K562 (cell line): ENCODE data around the gene NUAK2. TPM values are rescaled to one million over a fixed set of nuclear protein-coding genes. Genes with fewer than 3 reads are reported as not detected.
A peak's percentile ranks its signal among the peaks of the same experiment; 100 is the strongest.

Source experiments
- ARID1B ChIP-seq: fragments of 450-650 bp; IDR thresholded peaks from 2 replicates; pipeline ENCODE4 v1.6.1; 2016; ENCODE audit warnings: antibody characterized with exemption, mild to moderate bottlenecking, inconsistent platforms
- ATF1 ChIP-seq, 2 experiments: fragments of 450-650 bp in 1 of 2; IDR thresholded peaks; 2 replicates each; pipeline ENCODE4 v1.6.1; 2016; ENCODE audit warnings: missing compliant biosample characterization in 1 of 2, missing genetic modification characterization in 1 of 2
- BACH1 ChIP-seq: fragments of 200-800 bp; sonication (Bioruptor generic); IDR thresholded peaks from 2 replicates; pipeline ENCODE4 v1.6.1; 2016; ENCODE audit warnings: missing genetic modification characterization, missing compliant biosample characterization
- BHLHE40 ChIP-seq: IDR thresholded peaks from 2 replicates; pipeline ENCODE4 v1.6.1; 2011; ENCODE audit warnings: low read length, improper control_type of control experiment
- CEBPB ChIP-seq: fragments of 450-650 bp; IDR thresholded peaks from 2 replicates; pipeline ENCODE4 v1.6.1; 2016; ENCODE audit warnings: missing genetic modification characterization, missing compliant biosample characterization
- FOXJ2 ChIP-seq: fragments of 200-800 bp; sonication (Bioruptor generic); IDR thresholded peaks from 2 replicates; pipeline ENCODE4 v1.6.1; 2016; ENCODE audit warnings: missing genetic modification characterization, missing compliant biosample characterization
- HNRNPK ChIP-seq: fragments of 200-400 bp; formaldehyde crosslinking; IDR thresholded peaks from one replicate; pipeline ENCODE4 v1.6.1; 2018; ENCODE audit warnings: mild to moderate bottlenecking, low read depth, low read length; ENCODE audit not compliant: poor library complexity, severe bottlenecking
- MAFK ChIP-seq: IDR thresholded peaks from 2 replicates; pipeline ENCODE4 v1.6.1; 2011; ENCODE audit warnings: low read length, improper control_type of control experiment
- MTA1 ChIP-seq: fragments of 450-650 bp; IDR thresholded peaks from 2 replicates; pipeline ENCODE4 v1.6.1; 2017; ENCODE audit warnings: borderline replicate concordance
- MXI1 ChIP-seq: IDR thresholded peaks from 2 replicates; pipeline ENCODE4 v1.6.1; 2011; ENCODE audit warnings: low read depth, mild to moderate bottlenecking, improper control_type of control experiment, low read length
- MYNN ChIP-seq, 2 experiments: sonication (generic); formaldehyde crosslinking in 1 of 2; IDR thresholded peaks; 2 replicates each; pipeline versions ENCODE4 v1.5.0 to v1.6.1; 2016 to 2020; ENCODE audit warnings: antibody characterized with exemption in 1 of 2, missing genetic modification reagents in 1 of 2
- NFXL1 ChIP-seq: fragments of 450-650 bp; formaldehyde crosslinking; IDR thresholded peaks from 2 replicates; pipeline ENCODE4 v1.4.0; 2021; ENCODE audit warnings: mild to moderate bottlenecking
- PYGO2 ChIP-seq: fragments of 450-650 bp; IDR thresholded peaks from 2 replicates; pipeline ENCODE4 v1.6.1; 2016; ENCODE audit warnings: mild to moderate bottlenecking, missing genetic modification characterization, moderate library complexity, missing compliant biosample characterization
- STAT5A ChIP-seq: IDR thresholded peaks from 2 replicates; pipeline ENCODE4 v1.6.1; 2012; ENCODE audit warnings: low read length, inconsistent platforms, borderline replicate concordance
- TRIM28 ChIP-seq: fragments of 450-650 bp; IDR thresholded peaks from 2 replicates; pipeline ENCODE4 v1.6.1; 2017
- ZNF3 ChIP-seq: fragments of 250-450 bp; sonication (Bioruptor Pico); IDR thresholded peaks from 2 replicates; pipeline ENCODE4 v1.5.0; 2021; ENCODE audit warnings: mild to moderate bottlenecking, moderate library complexity
- ZNF79 ChIP-seq: fragments of 250-450 bp; sonication (Bioruptor Pico); IDR thresholded peaks from 2 replicates; pipeline ENCODE4 v1.4.0; 2020; ENCODE audit warnings: low read depth, mild to moderate bottlenecking, moderate library complexity
- ZNF830 ChIP-seq: fragments of 250-450 bp; sonication (Bioruptor Pico); IDR thresholded peaks from 2 replicates; pipeline ENCODE4 v1.5.0; 2021; ENCODE audit warnings: mild to moderate bottlenecking
- polyA plus RNA-seq, 8 experiments: library from polyadenylated mRNA; depleted of rRNA in 4 of 8; stranded (reverse) in 5 of 8; unstranded in 3 of 8; fragments of >200 nt; fragmentation: Nextera tagmentation in 2 of 8; fragmentation: Illumina TruSeq in 1 of 8; extraction: Ambion mirVana in 2 of 8; extraction: Trizol in 1 of 8; gene quantifications; 2 replicates each; pipeline versions ENCODE4 v1.2.1 to v1.2.3, GENCODE V29; 2011 to 2014; ENCODE audit warnings: inconsistent platforms in 1 of 8, missing spikeins in 1 of 8
- total RNA-seq, 7 experiments: library from RNA; depleted of rRNA in 6 of 7; stranded (reverse); fragments of >200 nt in 6 of 7; fragmentation: Illumina TruSeq in 2 of 7; extraction: Trizol in 2 of 7; gene quantifications; 2 replicates each; pipeline versions ENCODE4 v1.2.1 to v1.2.3, GENCODE V29; 2011 to 2021; ENCODE audit warnings: low replicate concordance in 1 of 7
- TF ChIP-seq, protein P1 (sequence below): fragments of 450-650 bp; IDR thresholded peaks from 2 replicates; pipeline ENCODE4 v1.6.1; 2016; ENCODE audit warnings: borderline replicate concordance
- TF ChIP-seq, protein P2 (sequence below), 2 experiments: fragments of 200-800 bp in 1 of 2; sonication (Bioruptor generic) in 1 of 2; sonication (generic) in 1 of 2; formaldehyde crosslinking in 1 of 2; IDR thresholded peaks in 1 of 2; conservative IDR thresholded peaks in 1 of 2; 2 replicates each; pipeline versions ENCODE4 v1.5.0 to v1.6.1; 2016 to 2020; ENCODE audit warnings: missing compliant biosample characterization in 1 of 2, missing genetic modification characterization in 1 of 2, missing genetic modification reagents in 1 of 2
- TF ChIP-seq, protein P3 (sequence below): IDR thresholded peaks from 3 replicates; pipeline ENCODE4 v1.6.1; 2011; ENCODE audit warnings: borderline replicate concordance, mild to moderate bottlenecking; ENCODE audit not compliant: insufficient read length, insufficient read depth
- TF ChIP-seq, protein P4 (sequence below): fragments of 450-650 bp; formaldehyde crosslinking; conservative IDR thresholded peaks from 2 replicates; pipeline ENCODE4 v1.4.0; 2022; ENCODE audit warnings: mild to moderate bottlenecking, missing genetic modification characterization

Gene NUAK2
- total and polyA plus RNA-seq, 9 of the 15 experiments (the other 6 are each of a cell fraction or from before 2014, with no cell fraction given) = 0.04 to 0.44 (median 0.14) TPM

DNA sequence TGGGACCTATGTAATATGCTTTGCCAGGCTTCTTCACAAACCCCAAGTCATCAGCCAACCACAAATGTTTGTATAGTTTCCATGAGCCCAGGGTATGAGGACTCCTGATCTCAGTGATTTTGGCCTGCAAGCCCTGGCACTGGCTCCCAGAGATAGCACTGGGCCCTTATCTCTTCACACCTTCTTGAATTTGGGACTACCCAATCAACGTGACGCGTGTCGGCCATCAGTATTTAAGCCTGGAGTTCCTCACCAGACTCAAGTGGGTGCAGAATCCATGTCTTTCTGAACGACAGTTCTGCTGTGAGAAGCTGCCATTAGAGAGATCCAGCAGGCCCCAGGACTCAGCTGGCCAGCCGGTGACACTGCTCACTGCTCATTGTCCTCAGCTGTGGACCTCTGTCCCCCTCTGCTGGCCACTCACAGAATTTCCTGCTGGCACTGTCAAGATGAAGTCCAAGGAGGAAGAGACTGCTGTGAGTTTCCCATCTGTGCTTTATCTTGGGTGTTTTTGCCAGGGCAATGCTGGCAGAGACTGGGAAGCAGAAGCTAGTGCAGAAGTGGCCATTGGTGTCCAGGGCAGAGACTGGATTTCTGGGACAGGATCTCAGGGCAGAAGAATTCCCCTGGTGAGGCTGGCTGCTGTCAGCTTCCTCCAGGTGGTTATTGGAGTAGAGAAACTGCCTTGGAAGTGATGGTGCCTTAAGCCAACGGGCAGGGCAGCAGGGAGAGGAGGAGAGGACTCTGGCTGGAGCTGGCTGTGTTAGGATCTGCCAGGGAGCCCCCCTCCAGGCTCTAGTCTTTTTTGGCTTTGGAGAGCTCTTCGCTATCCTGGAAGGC lies 65.4 kb downstream of the NUAK2 start (continued):
- TF ChIP-seq ZNF3 (CRISPR knock-in tag) = no peak
- no peak for TF ChIP-seq TRIM28
- no peak for TF ChIP-seq ZNF830 (CRISPR knock-in tag)
- peak; percentile 93 for TF ChIP-seq FOXJ2 (tag)
- 0 out of 2 replicates have a peak, but pooled peaks have one; percentile 44 for TF ChIP-seq MTA1
- no peak for TF ChIP-seq ATF1 (CRISPR knock-in tag; IDR thresholded peaks at IDR 0.05)
- TF ChIP-seq ATF1 (tag; IDR thresholded peaks at IDR 0.05) = peak; percentile 84
- TF ChIP-seq, protein P1, sequence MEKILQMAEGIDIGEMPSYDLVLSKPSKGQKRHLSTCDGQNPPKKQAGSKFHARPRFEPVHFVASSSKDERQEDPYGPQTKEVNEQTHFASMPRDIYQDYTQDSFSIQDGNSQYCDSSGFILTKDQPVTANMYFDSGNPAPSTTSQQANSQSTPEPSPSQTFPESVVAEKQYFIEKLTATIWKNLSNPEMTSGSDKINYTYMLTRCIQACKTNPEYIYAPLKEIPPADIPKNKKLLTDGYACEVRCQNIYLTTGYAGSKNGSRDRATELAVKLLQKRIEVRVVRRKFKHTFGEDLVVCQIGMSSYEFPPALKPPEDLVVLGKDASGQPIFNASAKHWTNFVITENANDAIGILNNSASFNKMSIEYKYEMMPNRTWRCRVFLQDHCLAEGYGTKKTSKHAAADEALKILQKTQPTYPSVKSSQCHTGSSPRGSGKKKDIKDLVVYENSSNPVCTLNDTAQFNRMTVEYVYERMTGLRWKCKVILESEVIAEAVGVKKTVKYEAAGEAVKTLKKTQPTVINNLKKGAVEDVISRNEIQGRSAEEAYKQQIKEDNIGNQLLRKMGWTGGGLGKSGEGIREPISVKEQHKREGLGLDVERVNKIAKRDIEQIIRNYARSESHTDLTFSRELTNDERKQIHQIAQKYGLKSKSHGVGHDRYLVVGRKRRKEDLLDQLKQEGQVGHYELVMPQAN = no peak; the same call in 1 of the 2 replicates
- peak; percentile 67; the same call in 1 of the 2 replicates for TF ChIP-seq MXI1
- 0 out of 2 replicates have a peak, but pooled peaks have one; percentile 3 for TF ChIP-seq MAFK
- no peak for TF ChIP-seq ZNF79 (CRISPR knock-in tag)
- TF ChIP-seq HNRNPK = no peak
- 0 out of 2 replicates have a peak, but pooled peaks have one; percentile 6 for TF ChIP-seq NFXL1 (CRISPR knock-in tag)
- TF ChIP-seq ARID1B = peak; percentile 97
- TF ChIP-seq, protein P2, sequence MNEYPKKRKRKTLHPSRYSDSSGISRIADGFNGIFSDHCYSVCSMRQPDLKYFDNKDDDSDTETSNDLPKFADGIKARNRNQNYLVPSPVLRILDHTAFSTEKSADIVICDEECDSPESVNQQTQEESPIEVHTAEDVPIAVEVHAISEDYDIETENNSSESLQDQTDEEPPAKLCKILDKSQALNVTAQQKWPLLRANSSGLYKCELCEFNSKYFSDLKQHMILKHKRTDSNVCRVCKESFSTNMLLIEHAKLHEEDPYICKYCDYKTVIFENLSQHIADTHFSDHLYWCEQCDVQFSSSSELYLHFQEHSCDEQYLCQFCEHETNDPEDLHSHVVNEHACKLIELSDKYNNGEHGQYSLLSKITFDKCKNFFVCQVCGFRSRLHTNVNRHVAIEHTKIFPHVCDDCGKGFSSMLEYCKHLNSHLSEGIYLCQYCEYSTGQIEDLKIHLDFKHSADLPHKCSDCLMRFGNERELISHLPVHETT (CRISPR knock-in tag; conservative IDR thresholded peaks at IDR 0.05 in 1 of 2, IDR thresholded peaks at IDR 0.05 in 1 of 2) = peak in 1 of 2 experiments; percentile 82; a peak in 1 of 4 replicates
- peak; percentile 86 for TF ChIP-seq STAT5A
- TF ChIP-seq BHLHE40 = peak; percentile 84
- TF ChIP-seq, protein P3, sequence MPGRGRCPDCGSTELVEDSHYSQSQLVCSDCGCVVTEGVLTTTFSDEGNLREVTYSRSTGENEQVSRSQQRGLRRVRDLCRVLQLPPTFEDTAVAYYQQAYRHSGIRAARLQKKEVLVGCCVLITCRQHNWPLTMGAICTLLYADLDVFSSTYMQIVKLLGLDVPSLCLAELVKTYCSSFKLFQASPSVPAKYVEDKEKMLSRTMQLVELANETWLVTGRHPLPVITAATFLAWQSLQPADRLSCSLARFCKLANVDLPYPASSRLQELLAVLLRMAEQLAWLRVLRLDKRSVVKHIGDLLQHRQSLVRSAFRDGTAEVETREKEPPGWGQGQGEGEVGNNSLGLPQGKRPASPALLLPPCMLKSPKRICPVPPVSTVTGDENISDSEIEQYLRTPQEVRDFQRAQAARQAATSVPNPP = no peak
- peak; percentile 84 for TF ChIP-seq PYGO2
- peak; percentile 84 for TF ChIP-seq MYNN (IDR thresholded peaks at IDR 0.05)
- TF ChIP-seq MYNN (CRISPR knock-in tag; IDR thresholded peaks at IDR 0.05) = no peak
- TF ChIP-seq, protein P4, sequence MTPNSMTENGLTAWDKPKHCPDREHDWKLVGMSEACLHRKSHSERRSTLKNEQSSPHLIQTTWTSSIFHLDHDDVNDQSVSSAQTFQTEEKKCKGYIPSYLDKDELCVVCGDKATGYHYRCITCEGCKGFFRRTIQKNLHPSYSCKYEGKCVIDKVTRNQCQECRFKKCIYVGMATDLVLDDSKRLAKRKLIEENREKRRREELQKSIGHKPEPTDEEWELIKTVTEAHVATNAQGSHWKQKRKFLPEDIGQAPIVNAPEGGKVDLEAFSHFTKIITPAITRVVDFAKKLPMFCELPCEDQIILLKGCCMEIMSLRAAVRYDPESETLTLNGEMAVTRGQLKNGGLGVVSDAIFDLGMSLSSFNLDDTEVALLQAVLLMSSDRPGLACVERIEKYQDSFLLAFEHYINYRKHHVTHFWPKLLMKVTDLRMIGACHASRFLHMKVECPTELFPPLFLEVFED (CRISPR knock-in tag) = 0 out of 2 replicates have a peak, but pooled peaks have one; percentile 34
- TF ChIP-seq BACH1 (tag) = no peak; the same call in 1 of the 2 replicates
- no peak for TF ChIP-seq CEBPB (tag)
